Vagina (tissue), 2 donors: Measurements from ENCODE around the gene ABO. TPM values are rescaled to one million over a fixed set of nuclear protein-coding genes. Genes with fewer than 3 reads are reported as not detected.
"Not testable (repeated sequence)": the region's sequence is repeated elsewhere in the genome, so short reads cannot be mapped to it uniquely, and the experiment has no call there.

Experiments
- DNase-seq, 2 donors: peaks; one replicate each; pipeline ENCODE4 v3.0.0-alpha.2; 2017; ENCODE audit errors: extremely low spot score in 2 of 2
- H3K27ac ChIP-seq: fragments of 200-600 bp; sonication (generic); one replicate; pipeline ENCODE4 v1.5.1; 2019
- H3K27me3 ChIP-seq: fragments of 200-600 bp; sonication (generic); one replicate; pipeline ENCODE4 v1.5.1; 2019
- H3K36me3 ChIP-seq, 2 donors: fragments of 200-600 bp; sonication (generic); one replicate each; pipeline ENCODE4 v1.5.1; 2017 to 2019
- H3K4me1 ChIP-seq: fragments of 200-600 bp; sonication (generic); one replicate; pipeline ENCODE4 v1.5.1; 2019
- H3K4me3 ChIP-seq, 2 donors: fragments of 200-600 bp; sonication (generic); 1 replicate in 1 of 2; 2 replicates in 1 of 2; pipeline ENCODE4 v1.5.1; 2016 to 2019
- H3K9me3 ChIP-seq: fragments of 200-600 bp; sonication (generic); one replicate; pipeline ENCODE4 v1.5.1; 2019
- CTCF ChIP-seq, 3 experiments: fragments of 450-650 bp in 2 of 3; fragments of 200-600 bp in 1 of 3; sonication (generic) in 1 of 3; IDR thresholded peaks; one replicate each; pipeline ENCODE4 v1.5.1; 2017 to 2019; ENCODE audit warnings: antibody characterized with exemption in 3 of 3, mild to moderate bottlenecking in 2 of 3, moderate library complexity in 2 of 3
- POLR2A ChIP-seq, 2 donors: fragments of 450-650 bp; IDR thresholded peaks; one replicate each; pipeline ENCODE4 v1.6.1; 2017; ENCODE audit warnings: antibody characterized with exemption in 2 of 2, mild to moderate bottlenecking in 2 of 2, moderate library complexity in 2 of 2
- POLR2AphosphoS5 ChIP-seq, 2 donors: sonication (generic); formaldehyde crosslinking; IDR thresholded peaks; one replicate each; pipeline ENCODE4 v1.9.0; 2017; ENCODE audit warnings: antibody characterized with exemption in 2 of 2, mild to moderate bottlenecking in 2 of 2, low read depth in 1 of 2; ENCODE audit not compliant: insufficient read depth in 1 of 2
- intact Hi-C: fragments of 100-400 bp; cut with DNase I; formaldehyde crosslinking; loops from one replicate; pipeline ENCODE4 v1.15.1; 2023
- total RNA-seq: library from RNA; depleted of rRNA; stranded (reverse); fragments of >200 nt; gene quantifications from one replicate; pipeline ENCODE4 v1.2.3, GENCODE V29; 2016

Gene ABO
- total RNA-seq, 1 donor from 2014 or later: 17.2 TPM

DNA sequence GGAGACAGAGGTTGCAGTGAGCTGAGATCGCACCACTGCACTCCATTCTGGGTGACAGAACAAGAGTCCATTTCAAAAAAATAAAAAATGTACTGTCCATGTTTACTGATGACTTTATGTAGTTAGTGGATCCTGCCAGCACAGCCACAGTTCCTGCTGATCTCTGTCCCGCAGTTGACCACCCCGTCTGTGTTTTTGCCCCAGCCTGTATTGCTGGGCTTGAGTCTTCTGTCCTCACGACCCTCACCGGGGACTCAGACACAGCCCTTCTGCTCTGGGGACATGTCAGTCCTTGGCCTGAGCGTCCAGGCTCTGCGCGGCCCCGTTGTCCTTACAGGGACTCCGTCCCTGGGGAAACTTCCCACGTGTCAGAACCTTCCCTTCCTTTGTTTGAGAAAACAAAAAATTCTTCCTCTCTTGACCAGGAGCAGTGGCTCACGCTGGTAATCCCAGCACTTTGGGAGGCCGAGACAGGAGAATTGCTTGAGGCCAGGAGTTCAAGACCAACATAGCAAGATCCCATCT, 46.5 kb upstream of the ABO start:
- no peaks in the 10 kb centered on the region for H3K36me3 ChIP-seq
- no peak for TF ChIP-seq CTCF (IDR thresholded peaks at IDR 0.05)
- TF ChIP-seq POLR2AphosphoS5 (IDR thresholded peaks at IDR 0.05; ENCODE audit: insufficient read depth in 1 of 2, low read depth in 1 of 2): no peak
- no peak for TF ChIP-seq POLR2A (IDR thresholded peaks at IDR 0.05)
- intact Hi-C loops: no loop called here
- no peaks in the 10 kb centered on the region for H3K9me3 ChIP-seq
- H3K27ac ChIP-seq: no peak overlapping the region
- no peaks in the 10 kb centered on the region for H3K27me3 ChIP-seq
- no peak for DNase-seq
- no peaks in the 10 kb centered on the region for H3K4me1 ChIP-seq
- H3K4me3 ChIP-seq: no peak overlapping the region

- intact Hi-C loops: no loop called here
- TF ChIP-seq POLR2A (IDR thresholded peaks at IDR 0.05): no peak
- no peak for TF ChIP-seq POLR2AphosphoS5 (IDR thresholded peaks at IDR 0.05; ENCODE audit: insufficient read depth in 1 of 2, low read depth in 1 of 2)
- no peak for TF ChIP-seq CTCF (IDR thresholded peaks at IDR 0.05)
- H3K27me3 ChIP-seq: no peaks in the 10 kb centered on the region
These were observed 45.5 kb upstream of the ABO start for GRCh38 chr9:133320421-133320881.

DNA sequence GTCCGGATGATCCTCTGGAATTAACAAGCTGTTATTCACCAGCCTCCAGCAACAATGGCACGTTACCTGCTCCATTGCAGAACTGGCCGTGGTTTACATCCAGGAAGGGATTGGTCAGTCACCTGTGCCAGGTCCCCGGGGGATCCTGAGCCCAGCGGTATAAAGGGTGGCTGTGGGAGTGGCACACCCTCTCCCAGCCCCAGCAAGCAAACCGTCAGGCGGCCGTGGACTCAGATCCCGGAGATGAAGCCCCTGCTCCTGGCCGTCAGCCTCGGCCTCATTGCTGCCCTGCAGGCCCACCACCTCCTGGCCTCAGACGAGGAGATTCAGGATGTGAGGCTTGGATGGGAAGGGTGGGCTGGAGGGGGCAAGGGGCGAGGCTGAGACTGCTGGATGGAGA, 42.5 kb upstream of the ABO start:
- not testable (repeated sequence) for H3K9me3 ChIP-seq, H3K36me3 ChIP-seq

More at GRCh38 chr9:133320421-133320881, 45.5 kb upstream of the ABO start:
- H3K27ac ChIP-seq: no peak overlapping the region
- no peak for DNase-seq
- H3K4me3 ChIP-seq: no peak overlapping the region
- H3K9me3 ChIP-seq: no peaks in the 10 kb centered on the region
- H3K36me3 ChIP-seq: no peaks in the 10 kb centered on the region
- H3K4me1 ChIP-seq: no peaks in the 10 kb centered on the region

GRCh38 chr9:133315997-133316396, 41.0 kb upstream of the ABO start:
- no peak for TF ChIP-seq POLR2A (IDR thresholded peaks at IDR 0.05)
- no peak for TF ChIP-seq CTCF (IDR thresholded peaks at IDR 0.05)
- TF ChIP-seq POLR2AphosphoS5 (IDR thresholded peaks at IDR 0.05; ENCODE audit: insufficient read depth in 1 of 2, low read depth in 1 of 2): no peak
- Histone ChIP-seq H3K27me3 (no peaks in the 10 kb centered on the region), H3K36me3 (no peaks in the 10 kb centered on the region), H3K27ac (no peak overlapping the region), H3K9me3 (no peaks in the 10 kb centered on the region), H3K4me3 (no peak overlapping the region), H3K4me1 (no peaks in the 10 kb centered on the region)
- DNase-seq: no peak
- intact Hi-C loops: no loop called here

More for the DNA sequence above, 42.5 kb upstream of the ABO start:
- H3K27ac ChIP-seq, H3K4me3 ChIP-seq, DNase-seq, H3K4me1 ChIP-seq, intact Hi-C loops, H3K27me3 ChIP-seq: not testable (repeated sequence)

DNA sequence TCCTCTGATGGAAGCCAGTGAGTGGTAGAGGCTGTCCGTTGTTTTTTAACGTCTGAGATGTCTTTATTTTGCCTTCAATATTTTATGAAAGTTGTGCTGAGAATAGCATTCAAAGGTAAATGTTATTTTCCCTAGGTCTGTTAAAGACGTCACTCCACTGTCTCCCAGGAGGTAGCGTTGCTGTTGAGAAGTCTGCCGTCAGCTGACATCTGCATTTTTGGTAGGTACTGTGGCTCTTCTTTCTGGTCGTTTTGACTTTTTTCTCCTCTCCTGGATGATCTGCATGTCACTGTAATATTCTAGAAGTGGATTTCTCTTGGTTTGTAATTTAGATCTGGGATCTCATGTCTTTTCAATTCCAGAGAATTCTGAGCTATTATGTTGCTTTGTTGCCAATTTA, 34.6 kb upstream of the ABO start:
- no peak overlapping the region for H3K4me3 ChIP-seq
- no peaks in the 10 kb centered on the region for H3K27me3 ChIP-seq
- no peaks in the 10 kb centered on the region for H3K9me3 ChIP-seq
- no peak for DNase-seq
- intact Hi-C loops: no loop called here
- H3K27ac ChIP-seq: no peak overlapping the region
- no peaks in the 10 kb centered on the region for H3K36me3 ChIP-seq
- TF ChIP-seq CTCF (IDR thresholded peaks at IDR 0.05) (no peak), POLR2AphosphoS5 (IDR thresholded peaks at IDR 0.05; ENCODE audit: insufficient read depth in 1 of 2, low read depth in 1 of 2) (no peak), POLR2A (IDR thresholded peaks at IDR 0.05) (no peak)
- H3K4me1 ChIP-seq: no peaks in the 10 kb centered on the region
